GM10248 (cell line): ENCODE data around the gene NHLRC4.

Source experiments
- CTCF ChIA-PET: fragments of 300-600 bp; sonication (Branson Sonifier 250); formaldehyde crosslinking; extraction: SDS; loops from one replicate; lab custom pipeline; 2021; ENCODE audit warnings: antibody characterized with exemption; lab: Yijun Ruan, JAX
- POLR2A ChIA-PET: fragments of 350-650 bp; sonication (Branson Sonifier 250); formaldehyde crosslinking; extraction: SDS; loops from one replicate; lab custom pipeline; 2020; ENCODE audit warnings: antibody characterized with exemption; lab: Yijun Ruan, JAX
- DNase-seq: peaks from one replicate; pipeline ENCODE4 v3.0.0; 2012; ENCODE audit errors: extremely low spot score
- CTCF ChIP-seq: IDR thresholded peaks from 2 replicates; pipeline ENCODE4 v1.5.1; 2012; ENCODE audit warnings: mild to moderate bottlenecking, low read depth; ENCODE audit errors: extremely low read depth, missing control alignments, control extremely low read depth

NHLRC4 gene

DNA sequence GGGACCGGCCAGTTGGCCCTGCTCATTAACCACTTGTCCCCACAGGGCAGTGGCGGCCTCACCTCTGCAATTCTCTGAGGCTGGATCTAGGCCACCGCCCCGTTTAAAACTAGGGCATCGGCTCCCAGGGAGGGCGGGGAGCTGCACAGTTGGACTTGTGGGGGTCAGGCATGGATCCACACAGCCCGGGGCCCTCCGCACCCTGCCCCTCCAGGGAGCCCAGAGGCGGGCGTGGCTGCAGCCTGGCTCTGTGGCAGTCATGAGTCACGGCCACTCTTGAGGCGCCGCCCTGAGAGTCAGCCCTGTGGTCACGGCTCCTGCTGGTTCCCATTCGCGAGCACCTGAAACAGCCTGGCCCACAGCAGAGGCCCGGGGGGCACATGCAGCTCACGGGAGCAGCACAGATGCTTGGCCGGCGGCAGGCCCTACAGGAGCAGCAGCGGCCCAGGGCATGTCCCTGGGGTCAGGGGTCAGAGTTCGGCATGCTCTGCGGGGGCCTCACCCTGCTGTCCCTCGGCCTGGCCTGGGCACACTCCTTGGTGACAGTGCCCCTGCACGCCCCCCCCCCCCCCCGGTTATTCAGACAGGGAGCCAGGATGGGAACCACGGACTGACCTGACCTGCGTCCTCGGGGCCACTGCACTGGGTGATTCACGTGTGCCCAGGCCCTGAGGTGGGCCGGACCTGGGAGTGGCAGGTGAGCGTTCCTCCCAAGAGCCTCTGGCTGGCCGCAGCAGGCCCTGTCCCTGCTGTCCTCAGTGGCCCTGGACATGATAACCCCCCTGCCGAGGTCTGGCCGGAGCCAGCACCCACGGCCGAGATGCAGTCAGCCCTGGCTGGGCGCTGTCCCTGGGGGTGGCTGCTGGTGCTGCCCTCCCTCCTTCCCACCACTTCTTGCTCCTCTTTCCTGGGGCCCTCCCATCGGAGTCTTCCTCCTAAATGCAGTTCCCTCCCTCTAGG is 31.1 kb upstream of the NHLRC4 start:
- ChIA-PET CTCF (no interaction called here), POLR2A (no interaction called here)
- no peak for DNase-seq
- TF ChIP-seq CTCF: no peak

DNA sequence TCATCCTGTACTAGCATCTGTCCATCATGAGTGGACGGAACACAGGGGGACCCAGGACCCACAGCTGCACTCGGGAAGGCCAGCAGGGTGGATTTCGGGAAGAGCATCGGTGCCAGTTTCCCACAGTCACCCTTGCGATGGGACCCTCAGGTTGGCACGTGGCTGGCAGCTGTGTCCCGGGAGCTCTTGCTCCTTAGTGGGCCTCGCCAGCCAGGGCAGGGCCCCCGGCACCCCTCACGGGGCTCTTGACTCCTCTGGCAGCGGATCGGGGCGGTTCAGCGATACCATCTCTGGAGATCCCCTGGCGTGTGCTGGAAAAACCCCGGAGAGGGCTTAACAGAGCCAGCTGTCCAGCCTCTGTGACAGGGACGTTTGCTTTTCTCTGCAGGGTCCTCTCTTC is 30.1 kb upstream of the NHLRC4 start:
- DNase-seq: no peak
- no peak for TF ChIP-seq CTCF
- ChIA-PET CTCF (interaction anchor here (0.7 to 1.1 kb wide), 2 partner anchors 13 to 14 kb away, joined by 3 read pairs; no protein-coding TSS in a partner anchor), POLR2A (no interaction called here)

GRCh38 chr16:537415-538335 is 29.1 kb upstream of the NHLRC4 start:
- DNase-seq: no peak
- POLR2A ChIA-PET: no interaction called here
- TF ChIP-seq CTCF: no peak
- CTCF ChIA-PET: interaction anchor here (0.7 to 1.1 kb wide), 2 partner anchors 12 to 15 kb away, joined by 3 read pairs; no protein-coding TSS in a partner anchor

GRCh38 chr16:539901-540530 is 26.8 kb upstream of the NHLRC4 start:
- no peak for TF ChIP-seq CTCF
- CTCF ChIA-PET: no interaction called here
- no peak for DNase-seq
- POLR2A ChIA-PET: interaction anchor here (0.6 kb wide), 1 partner anchor 153 kb away, joined by 6 read pairs; no protein-coding TSS in a partner anchor

- POLR2A ChIA-PET: interaction anchor here (0.6 kb wide), 2 partner anchors 63 to 154 kb away, joined by 3 to 6 read pairs; no protein-coding TSS in a partner anchor
- CTCF ChIA-PET: no interaction called here
- TF ChIP-seq CTCF: no peak
- DNase-seq: no peak
Measured at GRCh38 chr16:540645-541340, 26.0 kb upstream of the NHLRC4 start.
